ENCODE results near the gene PLD1. TPM values are rescaled to one million over a fixed set of nuclear protein-coding genes. Genes with fewer than 3 reads are reported as not detected.
A peak's percentile ranks its signal among the peaks of the same experiment; 100 is the strongest.

PLD1 gene
- total and polyA plus RNA-seq, 10 of the 15 experiments (the other 5 are each of a cell fraction or from before 2014, with no cell fraction given): 2.9 to 108 (median 3.6) TPM

GRCh38 chr3:171760477-171760876 is 49.8 kb downstream of the PLD1 start:
- H2AFZ ChIP-seq (ENCODE audit: control insufficient read depth, low read depth, low read length): no peak overlapping the region
- SMC1A ChIA-PET (ENCODE audit: uncharacterized antibody, unreplicated experiment): interaction anchor here (4.3 to 8.7 kb wide), 2 partner anchors 9 to 69 kb away, joined by 25 to 192 read pairs; no protein-coding TSS in a partner anchor
- RAD21 ChIA-PET (ENCODE audit: unreplicated experiment): interaction anchor here (7.7 kb wide), 1 partner anchor 10 kb away, joined by 119 read pairs; no protein-coding TSS in a partner anchor
- H3K36me3 ChIP-seq (ENCODE audit: control insufficient read depth in 2 of 2, insufficient read depth in 2 of 2, low read length in 1 of 2): no peaks in the 10 kb centered on the region
- H4K20me1 ChIP-seq (ENCODE audit: control insufficient read depth, insufficient read depth): no peaks in the 10 kb centered on the region
- POLR2A ChIA-PET: interaction anchor here (0.6 to 1.0 kb wide), 3 partner anchors 9 to 220 kb away, joined by 3 to 5 read pairs (median 3); no protein-coding TSS in a partner anchor
- H3K9me3 ChIP-seq (replicated peaks; ENCODE audit: control insufficient read depth, insufficient read depth, low read length): no peaks in the 10 kb centered on the region
- BruUV-seq (replicated peaks): no TSS peak
- H3K4me3 ChIP-seq: no peak overlapping the region
- in situ Hi-C loops (cut with MboI): no loop called here
- H3K4me2 ChIP-seq (ENCODE audit: control insufficient read depth, insufficient read depth): no peak overlapping the region
- CTCF ChIA-PET: interaction anchor here (0.9 to 1.1 kb wide), 2 partner anchors 12 to 16 kb away, joined by 3 read pairs; no protein-coding TSS in a partner anchor
- no peaks in the 10 kb centered on the region for H3K4me1 ChIP-seq (ENCODE audit: control insufficient read depth, insufficient read depth, low read length)
- WGBS (ENCODE audit: insufficient coverage, insufficient replicate concordance, low lambda C conversion rate, missing lambda C conversion rate): 60% methylated on average over 2 of the region's 2 CpGs
- ATAC-seq (peak; percentile 10; the same call in 1 of the 3 replicates), FAIRE-seq (no peak), DNase-seq (ENCODE audit: low read depth, low spot score) (no peak)
- H3K27me3 ChIP-seq (replicated peaks in 1 of 2; ENCODE audit: control insufficient read depth in 2 of 2, insufficient read depth in 2 of 2, low read length in 1 of 2): no peaks in the 10 kb centered on the region
- H3K9ac ChIP-seq (ENCODE audit: control insufficient read depth, insufficient read depth, low read length): no peak overlapping the region
- intact Hi-C loops (cut with micrococcal nuclease; ENCODE audit: unreplicated experiment): loop anchor here (10.0 kb wide), 1 partner anchor 716 kb away; no protein-coding TSS in a partner anchor
- no peaks in the 10 kb centered on the region for H3K79me2 ChIP-seq (ENCODE audit: control insufficient read depth, insufficient read depth, low read length)
- H3K27ac ChIP-seq (ENCODE audit: control insufficient read depth, insufficient read depth): no peak overlapping the region
- no peak for TF ChIP-seq SUZ12 (IDR thresholded peaks at IDR 0.05; ENCODE audit: unreplicated experiment)
- TF ChIP-seq, protein P1, sequence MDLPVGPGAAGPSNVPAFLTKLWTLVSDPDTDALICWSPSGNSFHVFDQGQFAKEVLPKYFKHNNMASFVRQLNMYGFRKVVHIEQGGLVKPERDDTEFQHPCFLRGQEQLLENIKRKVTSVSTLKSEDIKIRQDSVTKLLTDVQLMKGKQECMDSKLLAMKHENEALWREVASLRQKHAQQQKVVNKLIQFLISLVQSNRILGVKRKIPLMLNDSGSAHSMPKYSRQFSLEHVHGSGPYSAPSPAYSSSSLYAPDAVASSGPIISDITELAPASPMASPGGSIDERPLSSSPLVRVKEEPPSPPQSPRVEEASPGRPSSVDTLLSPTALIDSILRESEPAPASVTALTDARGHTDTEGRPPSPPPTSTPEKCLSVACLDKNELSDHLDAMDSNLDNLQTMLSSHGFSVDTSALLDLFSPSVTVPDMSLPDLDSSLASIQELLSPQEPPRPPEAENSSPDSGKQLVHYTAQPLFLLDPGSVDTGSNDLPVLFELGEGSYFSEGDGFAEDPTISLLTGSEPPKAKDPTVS (IDR thresholded peaks at IDR 0.05; ENCODE audit: low read depth, low read length): no peak
- no peak for TF ChIP-seq POLR2A (IDR thresholded peaks at IDR 0.05; ENCODE audit: low read depth, low read length)
- TF ChIP-seq MYC (IDR thresholded peaks at IDR 0.05; ENCODE audit: insufficient read depth, insufficient read length, insufficient replicate concordance, low read length, severe bottlenecking): no peak
- TF ChIP-seq SPI1 (IDR thresholded peaks at IDR 0.05; ENCODE audit: borderline replicate concordance, insufficient read depth, low read depth, low read length): no peak
- no peak for TF ChIP-seq ZNF207 (IDR thresholded peaks at IDR 0.05; ENCODE audit: borderline replicate concordance)
- no peak for TF ChIP-seq POLR2AphosphoS2 (IDR thresholded peaks at IDR 0.05; ENCODE audit: low read depth, low read length)
- no peak for TF ChIP-seq CHD1 (IDR thresholded peaks at IDR 0.05; ENCODE audit: low read depth, low read length)
- no peak for TF ChIP-seq TCF12 (IDR thresholded peaks at IDR 0.05; ENCODE audit: low read depth, low read length)
- TF ChIP-seq, protein P2, sequence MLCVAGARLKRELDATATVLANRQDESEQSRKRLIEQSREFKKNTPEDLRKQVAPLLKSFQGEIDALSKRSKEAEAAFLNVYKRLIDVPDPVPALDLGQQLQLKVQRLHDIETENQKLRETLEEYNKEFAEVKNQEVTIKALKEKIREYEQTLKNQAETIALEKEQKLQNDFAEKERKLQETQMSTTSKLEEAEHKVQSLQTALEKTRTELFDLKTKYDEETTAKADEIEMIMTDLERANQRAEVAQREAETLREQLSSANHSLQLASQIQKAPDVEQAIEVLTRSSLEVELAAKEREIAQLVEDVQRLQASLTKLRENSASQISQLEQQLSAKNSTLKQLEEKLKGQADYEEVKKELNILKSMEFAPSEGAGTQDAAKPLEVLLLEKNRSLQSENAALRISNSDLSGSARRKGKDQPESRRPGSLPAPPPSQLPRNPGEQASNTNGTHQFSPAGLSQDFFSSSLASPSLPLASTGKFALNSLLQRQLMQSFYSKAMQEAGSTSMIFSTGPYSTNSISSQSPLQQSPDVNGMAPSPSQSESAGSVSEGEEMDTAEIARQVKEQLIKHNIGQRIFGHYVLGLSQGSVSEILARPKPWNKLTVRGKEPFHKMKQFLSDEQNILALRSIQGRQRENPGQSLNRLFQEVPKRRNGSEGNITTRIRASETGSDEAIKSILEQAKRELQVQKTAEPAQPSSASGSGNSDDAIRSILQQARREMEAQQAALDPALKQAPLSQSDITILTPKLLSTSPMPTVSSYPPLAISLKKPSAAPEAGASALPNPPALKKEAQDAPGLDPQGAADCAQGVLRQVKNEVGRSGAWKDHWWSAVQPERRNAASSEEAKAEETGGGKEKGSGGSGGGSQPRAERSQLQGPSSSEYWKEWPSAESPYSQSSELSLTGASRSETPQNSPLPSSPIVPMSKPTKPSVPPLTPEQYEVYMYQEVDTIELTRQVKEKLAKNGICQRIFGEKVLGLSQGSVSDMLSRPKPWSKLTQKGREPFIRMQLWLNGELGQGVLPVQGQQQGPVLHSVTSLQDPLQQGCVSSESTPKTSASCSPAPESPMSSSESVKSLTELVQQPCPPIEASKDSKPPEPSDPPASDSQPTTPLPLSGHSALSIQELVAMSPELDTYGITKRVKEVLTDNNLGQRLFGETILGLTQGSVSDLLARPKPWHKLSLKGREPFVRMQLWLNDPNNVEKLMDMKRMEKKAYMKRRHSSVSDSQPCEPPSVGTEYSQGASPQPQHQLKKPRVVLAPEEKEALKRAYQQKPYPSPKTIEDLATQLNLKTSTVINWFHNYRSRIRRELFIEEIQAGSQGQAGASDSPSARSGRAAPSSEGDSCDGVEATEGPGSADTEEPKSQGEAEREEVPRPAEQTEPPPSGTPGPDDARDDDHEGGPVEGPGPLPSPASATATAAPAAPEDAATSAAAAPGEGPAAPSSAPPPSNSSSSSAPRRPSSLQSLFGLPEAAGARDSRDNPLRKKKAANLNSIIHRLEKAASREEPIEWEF (IDR thresholded peaks at IDR 0.05; ENCODE audit: insufficient replicate concordance, low read depth, low read length): no peak
- no peak for TF ChIP-seq STAT1 (conservative IDR thresholded peaks at IDR 0.05)

All from GM12878 (cell line).